Trophoblast cell (in vitro differentiated cells and primary cell): ENCODE data around the gene BHMT2.

Source experiments
- DNase-seq, 2 donors: peaks; one replicate each; pipeline ENCODE4 v3.0.0-alpha.2; 2016
- H2AFZ ChIP-seq: 2 replicates; pipeline ENCODE4 v1.6.1; 2013; ENCODE audit warnings: low read length, moderate library complexity, mild to moderate bottlenecking; ENCODE audit not compliant: insufficient read depth, poor library complexity
- H2AK5ac ChIP-seq: 2 replicates; pipeline ENCODE4 v1.6.1; 2013; ENCODE audit warnings: mild to moderate bottlenecking, low read length
- H2BK120ac ChIP-seq: 2 replicates; pipeline ENCODE4 v1.6.1; 2013; ENCODE audit warnings: low read length, mild to moderate bottlenecking, moderate library complexity; ENCODE audit not compliant: insufficient read depth, poor library complexity
- H2BK12ac ChIP-seq: 2 replicates; pipeline ENCODE4 v1.6.1; 2013; ENCODE audit warnings: mild to moderate bottlenecking, low read length, moderate library complexity
- H2BK5ac ChIP-seq: 2 replicates; pipeline ENCODE4 v1.6.1; 2013; ENCODE audit warnings: low read length, low read depth, moderate library complexity, mild to moderate bottlenecking; ENCODE audit not compliant: poor library complexity
- H3K14ac ChIP-seq: 2 replicates; pipeline ENCODE4 v1.6.1; 2013; ENCODE audit warnings: mild to moderate bottlenecking, low read length
- H3K18ac ChIP-seq: 2 replicates; pipeline ENCODE4 v1.6.1; 2013; ENCODE audit warnings: mild to moderate bottlenecking, low read length
- H3K23ac ChIP-seq: 2 replicates; pipeline ENCODE4 v1.6.1; 2013; ENCODE audit warnings: low read length
- H3K27ac ChIP-seq: 2 replicates; pipeline ENCODE4 v1.5.1; 2013; ENCODE audit warnings: low read depth, mild to moderate bottlenecking, inconsistent platforms, low read length, moderate library complexity
- H3K27me3 ChIP-seq: 2 replicates; pipeline ENCODE4 v1.6.1; 2013; ENCODE audit warnings: inconsistent platforms, mild to moderate bottlenecking, low read length, moderate library complexity; ENCODE audit not compliant: insufficient read depth
- H3K36me3 ChIP-seq, 2 experiments: 1 replicate in 1 of 2; 2 replicates in 1 of 2; pipeline ENCODE4 v1.6.1; 2013; ENCODE audit warnings: low read length in 2 of 2, mild to moderate bottlenecking in 2 of 2, moderate library complexity in 1 of 2; ENCODE audit not compliant: insufficient read depth in 2 of 2, control insufficient read depth in 1 of 2
- H3K4ac ChIP-seq: 2 replicates; pipeline ENCODE4 v1.6.1; 2013; ENCODE audit warnings: low read depth, mild to moderate bottlenecking, low read length, moderate library complexity
- H3K4me1 ChIP-seq, 2 experiments: 1 replicate in 1 of 2; 2 replicates in 1 of 2; pipeline ENCODE4 v1.6.1; 2013; ENCODE audit warnings: low read length in 2 of 2, mild to moderate bottlenecking in 2 of 2, moderate library complexity in 1 of 2; ENCODE audit not compliant: insufficient read depth in 2 of 2, control insufficient read depth in 1 of 2
- H3K4me2 ChIP-seq: 2 replicates; pipeline ENCODE4 v1.6.1; 2013; ENCODE audit warnings: inconsistent platforms, mild to moderate bottlenecking, low read length, moderate library complexity
- H3K4me3 ChIP-seq: 2 replicates; pipeline ENCODE4 v1.5.1; 2013; ENCODE audit warnings: mild to moderate bottlenecking, low read depth, low read length, inconsistent platforms
- H3K79me1 ChIP-seq: one replicate; pipeline ENCODE4 v1.6.1; 2013; ENCODE audit warnings: low read length
- H3K79me2 ChIP-seq: 2 replicates; pipeline ENCODE4 v1.6.1; 2013; ENCODE audit warnings: low read length, mild to moderate bottlenecking; ENCODE audit not compliant: control insufficient read depth, insufficient read depth, poor library complexity
- H3K9ac ChIP-seq: 2 replicates; pipeline ENCODE4 v1.6.1; 2013; ENCODE audit warnings: mild to moderate bottlenecking, low read length
- H3K9me3 ChIP-seq: 2 replicates; pipeline ENCODE4 v1.6.1; 2013; ENCODE audit warnings: low read depth, mild to moderate bottlenecking, control low read depth, inconsistent platforms, low read length; ENCODE audit not compliant: insufficient read depth
- H4K12ac ChIP-seq: 2 replicates; pipeline ENCODE4 v1.6.1; 2013; ENCODE audit warnings: low read depth, mild to moderate bottlenecking, low read length, moderate library complexity
- H4K8ac ChIP-seq: 2 replicates; pipeline ENCODE4 v1.6.1; 2013; ENCODE audit warnings: low read depth, mild to moderate bottlenecking, low read length, moderate library complexity
- H4K91ac ChIP-seq: one replicate; pipeline ENCODE4 v1.6.1; 2013; ENCODE audit warnings: low read depth, mild to moderate bottlenecking, low read length, moderate library complexity
- WGBS: extraction: QIAGEN DNeasy Blood & Tissue Kit; methylation state at CpG from one replicate; pipeline ENCODE4 v1.1.7; 2013; ENCODE audit warnings: missing lambda C conversion rate; ENCODE audit not compliant: insufficient read length, insufficient coverage; ENCODE audit errors: extremely low coverage; 5-methylcytosine and 5-hydroxymethylcytosine counted together

Gene BHMT2

DNA sequence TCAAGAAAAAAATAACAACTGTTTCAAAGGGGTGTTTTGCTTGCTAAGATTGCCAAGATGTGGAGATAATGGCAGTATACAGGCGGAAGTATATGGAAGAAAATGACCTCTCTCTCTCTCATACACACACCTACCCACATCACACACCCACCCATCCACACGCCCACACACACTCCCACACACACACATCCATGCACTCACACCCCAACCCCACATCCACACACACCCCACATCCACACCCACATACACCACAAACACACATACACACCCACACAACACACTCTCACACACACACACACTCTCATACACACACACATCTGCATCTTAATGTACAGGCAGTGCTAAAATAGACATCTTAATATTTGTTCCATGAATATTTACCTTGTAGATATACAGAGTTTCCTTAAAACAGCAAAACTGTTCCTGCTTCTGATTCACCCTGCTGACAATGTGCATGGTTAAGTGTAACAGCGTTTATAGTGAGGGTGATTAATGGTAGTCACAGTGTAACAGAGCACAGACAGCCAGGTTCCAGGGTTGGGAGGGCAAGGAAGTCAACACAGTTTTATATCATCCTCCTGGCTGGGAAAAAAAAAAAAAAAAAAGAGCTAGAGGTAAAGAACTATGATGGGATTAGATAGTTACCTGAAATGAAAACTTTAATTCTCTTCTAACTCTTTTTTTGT, 8.3 kb downstream of the BHMT2 start:
- Histone ChIP-seq H3K4me2 (no peak overlapping the region), H4K12ac (no peak overlapping the region), H3K4ac (no peak overlapping the region), H3K23ac (no peak overlapping the region), H3K79me2 (no peaks in the 10 kb centered on the region), H2BK5ac (no peak overlapping the region), H3K9ac (peak overlapping the region; percentile 44), H3K9me3 (peaks cover 4% of the 10 kb centered on the region), H3K79me1 (no peaks in the 10 kb centered on the region), H4K8ac (no peak overlapping the region), H3K27ac (no peak overlapping the region), H3K18ac (no peak overlapping the region), H4K91ac (no peak overlapping the region), H3K4me3 (peak overlapping the region; percentile 23), H3K14ac (no peak overlapping the region), H2BK120ac (no peak overlapping the region), H3K36me3 (no peaks in the 10 kb centered on the region), H3K4me1 (no peaks in the 10 kb centered on the region), H2AK5ac (no peak overlapping the region), H2BK12ac (no peak overlapping the region), H3K27me3 (no peaks in the 10 kb centered on the region), H2AFZ (no peak overlapping the region)
- DNase-seq = no peak
- WGBS = no CpG with 5 or more reads among the region's 3 CpGs

DNA sequence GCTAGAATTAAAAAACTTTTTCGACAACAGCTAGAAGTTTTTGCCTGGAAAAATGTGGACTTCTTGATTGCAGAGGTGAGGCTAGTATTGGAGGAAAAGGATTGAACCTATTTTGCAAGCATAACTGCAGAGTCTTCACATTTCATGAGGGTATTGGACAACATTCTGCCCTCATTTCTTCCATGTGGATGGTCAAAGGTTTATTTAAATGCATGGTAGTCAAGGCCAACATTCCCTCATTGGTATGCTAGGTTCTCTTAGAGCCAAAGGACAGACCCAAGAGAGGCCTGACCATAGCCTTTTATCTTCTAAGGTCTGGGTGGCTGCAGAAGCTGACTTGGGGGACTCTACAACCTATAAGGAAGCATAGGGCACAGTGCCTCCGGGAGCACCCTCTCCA, 11.2 kb downstream of the BHMT2 start:
- H3K36me3 ChIP-seq = no peaks in the 10 kb centered on the region
- no peak overlapping the region for H2BK120ac ChIP-seq
- no peak overlapping the region for H3K18ac ChIP-seq
- H4K8ac ChIP-seq = no peak overlapping the region
- no peaks in the 10 kb centered on the region for H3K4me1 ChIP-seq
- no peaks in the 10 kb centered on the region for H3K79me1 ChIP-seq
- H2AK5ac ChIP-seq = no peak overlapping the region
- no peaks in the 10 kb centered on the region for H3K79me2 ChIP-seq
- H4K12ac ChIP-seq = no peak overlapping the region
- H3K27ac ChIP-seq = no peak overlapping the region
- no peaks in the 10 kb centered on the region for H3K27me3 ChIP-seq
- H3K14ac ChIP-seq = no peak overlapping the region
- no peak overlapping the region for H3K9ac ChIP-seq
- H4K91ac ChIP-seq = no peak overlapping the region
- no peak overlapping the region for H3K4ac ChIP-seq
- WGBS = no CpG with 5 or more reads among the region's 2 CpGs
- H3K4me3 ChIP-seq = no peak overlapping the region
- no peak overlapping the region for H3K23ac ChIP-seq
- no peak overlapping the region for H2BK5ac ChIP-seq
- DNase-seq = no peak
- H2AFZ ChIP-seq = no peak overlapping the region
- no peaks in the 10 kb centered on the region for H3K9me3 ChIP-seq
- H2BK12ac ChIP-seq = no peak overlapping the region
- H3K4me2 ChIP-seq = no peak overlapping the region

DNA sequence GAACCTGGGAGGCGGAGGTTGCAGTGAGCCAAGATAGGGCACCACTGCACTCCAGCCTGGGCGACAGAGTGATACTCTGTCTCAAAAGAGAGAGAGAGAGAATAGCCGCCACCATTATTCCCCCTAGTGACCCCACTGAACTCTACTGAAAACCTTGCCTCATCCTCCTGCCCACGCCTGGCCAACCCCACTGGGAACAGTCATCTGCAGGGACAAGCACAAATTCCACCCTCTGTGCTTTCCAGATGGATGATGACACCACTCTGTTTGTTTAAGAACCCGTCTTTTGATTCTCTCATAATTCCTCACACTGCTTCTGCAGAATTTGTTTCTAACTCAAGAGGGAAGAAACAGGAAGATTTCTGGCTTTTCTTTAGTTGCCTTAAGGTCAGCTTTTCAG, 12.2 kb downstream of the BHMT2 start:
- WGBS = no CpG with 5 or more reads among the region's 5 CpGs
- Histone ChIP-seq H3K79me2 (no peaks in the 10 kb centered on the region), H2BK5ac (no peak overlapping the region), H4K91ac (no peak overlapping the region), H3K4me3 (no peak overlapping the region), H3K4ac (no peak overlapping the region), H2BK120ac (no peak overlapping the region), H3K4me2 (no peak overlapping the region), H4K12ac (no peak overlapping the region), H3K23ac (no peak overlapping the region), H4K8ac (no peak overlapping the region), H2AFZ (no peak overlapping the region), H3K36me3 (no peaks in the 10 kb centered on the region), H3K4me1 (peaks cover 4% of the 10 kb centered on the region in 2 experiments), H3K9ac (no peak overlapping the region), H3K18ac (no peak overlapping the region), H3K27ac (no peak overlapping the region), H3K9me3 (no peaks in the 10 kb centered on the region), H3K27me3 (no peaks in the 10 kb centered on the region), H3K14ac (no peak overlapping the region), H2BK12ac (no peak overlapping the region), H3K79me1 (no peaks in the 10 kb centered on the region), H2AK5ac (no peak overlapping the region)
- no peak for DNase-seq

DNA sequence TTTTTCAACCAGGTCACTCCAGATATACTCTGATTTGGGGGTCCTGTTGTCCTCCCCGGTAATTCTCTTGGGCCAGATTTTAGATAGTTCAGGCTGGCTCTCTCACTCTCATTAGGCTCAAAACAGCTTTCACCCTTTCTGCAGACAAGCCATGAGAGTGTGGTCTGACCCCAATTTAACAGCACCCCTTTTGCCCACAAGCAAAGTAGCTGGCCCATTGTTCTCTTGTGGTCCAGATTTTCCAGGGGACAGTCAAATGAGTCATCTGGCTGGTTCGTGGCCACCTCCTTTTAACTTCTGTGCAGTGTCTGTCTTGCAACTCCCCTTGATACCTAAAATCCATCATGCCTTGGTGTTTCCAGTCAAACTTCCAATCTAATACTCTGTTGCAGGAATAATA, 16.5 kb downstream of the BHMT2 start:
- Histone ChIP-seq H2AFZ (no peak overlapping the region), H4K8ac (no peak overlapping the region), H3K36me3 (no peaks in the 10 kb centered on the region), H3K14ac (no peak overlapping the region), H3K23ac (no peak overlapping the region), H3K4me1 (peaks cover 4% of the 10 kb centered on the region in 2 experiments), H3K27ac (no peak overlapping the region), H3K79me1 (no peaks in the 10 kb centered on the region), H3K9ac (no peak overlapping the region), H3K4me2 (no peak overlapping the region), H3K9me3 (no peaks in the 10 kb centered on the region), H2BK120ac (no peak overlapping the region), H2BK12ac (no peak overlapping the region), H3K18ac (no peak overlapping the region), H3K79me2 (no peaks in the 10 kb centered on the region), H3K4ac (no peak overlapping the region), H3K27me3 (no peaks in the 10 kb centered on the region), H4K91ac (no peak overlapping the region), H4K12ac (no peak overlapping the region), H2BK5ac (no peak overlapping the region), H3K4me3 (no peak overlapping the region), H2AK5ac (no peak overlapping the region)
- DNase-seq = no peak
- no CpG with 5 or more reads among the region's 2 CpGs for WGBS
